Effector CD8-positive, alpha-beta T cell (primary cell): ENCODE data around the gene PORCN.
"Not testable (repeated sequence)": the region's sequence is repeated elsewhere in the genome, so short reads cannot be mapped to it uniquely, and the experiment has no call there.

Source experiments
- DNase-seq: peaks from one replicate; lab custom pipeline; 2025; lab: John Stamatoyannopoulos, UW

Gene PORCN

GRCh38 chrX:48541140-48541814 is 32.5 kb downstream of the PORCN start:
- no peak for DNase-seq

GRCh38 chrX:48548871-48549270 is 40.1 kb downstream of the PORCN start:
- DNase-seq, result no peak

- DNase-seq, result not testable (repeated sequence)
Observed at GRCh38 chrX:48555731-48556325, 47.0 kb downstream of the PORCN start.

DNA sequence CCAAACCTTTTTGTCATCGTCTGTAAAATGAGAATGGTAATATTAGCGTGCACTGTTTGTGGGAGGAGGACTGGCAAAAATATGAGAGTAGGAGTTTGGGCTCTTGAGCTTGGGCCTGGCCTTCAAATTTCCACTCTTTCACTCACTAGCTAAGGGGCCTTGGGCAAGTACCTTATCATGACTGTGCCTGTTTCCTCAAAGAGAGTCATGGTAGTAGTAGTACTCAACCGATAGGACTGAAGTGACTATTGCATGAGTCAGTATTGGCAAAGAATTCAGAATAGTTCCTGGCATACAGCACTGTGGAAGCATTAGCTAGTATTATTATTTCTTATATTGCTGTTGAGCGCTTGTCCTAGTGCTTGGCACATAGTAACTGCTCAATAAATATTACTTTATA is 49.5 kb downstream of the PORCN start:
- no peak for DNase-seq

DNA sequence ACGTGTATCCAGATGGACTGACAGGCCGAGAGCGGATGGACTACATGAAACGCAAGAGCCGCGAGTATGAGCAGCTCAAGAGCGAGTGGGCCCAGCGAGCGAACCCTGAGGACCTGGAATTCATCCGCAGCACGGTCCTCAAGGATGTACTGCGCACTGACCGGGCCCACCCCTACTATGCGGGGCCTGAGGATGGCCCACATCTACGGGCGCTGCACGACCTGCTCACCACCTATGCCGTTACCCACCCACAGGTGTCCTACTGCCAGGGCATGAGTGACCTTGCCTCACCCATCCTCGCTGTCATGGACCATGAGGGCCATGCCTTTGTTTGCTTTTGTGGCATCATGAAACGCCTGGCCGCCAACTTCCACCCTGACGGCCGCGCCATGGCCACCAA is 50.8 kb downstream of the PORCN start:
- no peak for DNase-seq

- DNase-seq, result no peak
Observed at GRCh38 chrX:48560056-48560455, 51.3 kb downstream of the PORCN start.

DNA sequence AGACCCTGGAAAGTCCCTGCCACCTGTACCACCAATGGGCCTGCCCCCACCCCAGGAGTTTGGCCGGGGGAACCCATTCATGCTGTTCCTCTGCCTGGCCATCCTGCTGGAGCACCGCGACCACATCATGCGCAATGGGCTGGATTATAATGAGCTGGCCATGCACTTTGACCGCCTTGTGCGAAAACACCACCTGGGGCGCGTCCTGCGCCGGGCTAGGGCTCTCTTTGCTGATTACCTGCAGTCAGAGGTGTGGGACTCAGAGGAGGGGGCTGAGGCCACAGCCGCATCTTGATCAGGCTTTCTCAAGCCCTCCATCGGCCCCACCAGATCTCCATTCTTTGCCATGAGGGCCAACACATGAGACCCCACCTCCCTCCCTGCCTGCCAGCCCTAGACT is 51.9 kb downstream of the PORCN start:
- no peak for DNase-seq

GRCh38 chrX:48569958-48570357 is 61.2 kb downstream of the PORCN start:
- no peak for DNase-seq
